Immature natural killer cell (primary cell): ENCODE measurements around the gene CHCHD6. TPM values are rescaled to one million over a fixed set of nuclear protein-coding genes. Genes with fewer than 3 reads are reported as not detected.
"Not testable (repeated sequence)": the region's sequence is repeated elsewhere in the genome, so short reads cannot be mapped to it uniquely, and the experiment has no call there.

ENCODE experiments used
- DNase-seq, 3 donors: peaks; one replicate each; pipeline ENCODE4 v3.0.0; 2022; ENCODE audit warnings: mixed read lengths in 1 of 3
- H3K27ac Mint-ChIP-seq, 6 donors: one replicate each; pipeline ENCODE4 v1.8.0; 2020; ENCODE audit warnings: mixed read lengths in 6 of 6, mild to moderate bottlenecking in 5 of 6, inconsistent platforms in 4 of 6, moderate library complexity in 3 of 6
- H3K27me3 Mint-ChIP-seq, 3 donors: one replicate each; pipeline ENCODE4 v1.8.0; 2020 to 2021; ENCODE audit warnings: low read depth in 3 of 3, mild to moderate bottlenecking in 3 of 3, mixed read lengths in 3 of 3, moderate library complexity in 3 of 3, inconsistent platforms in 1 of 3
- H3K36me3 Mint-ChIP-seq, 3 donors: one replicate each; pipeline ENCODE4 v1.8.0; 2020; ENCODE audit warnings: mixed read lengths in 3 of 3, inconsistent platforms in 2 of 3, mild to moderate bottlenecking in 2 of 3
- H3K4me1 Mint-ChIP-seq, 2 donors: one replicate each; pipeline ENCODE4 v1.8.0; 2020; ENCODE audit warnings: inconsistent platforms in 2 of 2, mild to moderate bottlenecking in 2 of 2, mixed read lengths in 2 of 2, moderate library complexity in 1 of 2
- H3K4me3 Mint-ChIP-seq, 5 donors: one replicate each; pipeline ENCODE4 v1.8.0; 2020; ENCODE audit warnings: mild to moderate bottlenecking in 5 of 5, mixed read lengths in 5 of 5, inconsistent platforms in 3 of 5, moderate library complexity in 3 of 5
- H3K9me3 Mint-ChIP-seq, 6 donors: one replicate each; pipeline ENCODE4 v1.8.0; 2020; ENCODE audit warnings: mild to moderate bottlenecking in 6 of 6, mixed read lengths in 6 of 6, inconsistent platforms in 4 of 6, moderate library complexity in 3 of 6
- polyA plus RNA-seq, 3 donors: library from polyadenylated mRNA; unstranded; fragments of 300-500 nt; fragmentation: Illumina TruSeq; gene quantifications; one replicate each; pipeline ENCODE4 v1.2.3, GENCODE V29; 2021

CHCHD6 gene
- polyA plus RNA-seq, 3 donors from 2014 or later = 9.7 to 12.9 (median 9.7) TPM

- H3K4me3 Mint-ChIP-seq = no peak overlapping the region
- no peak overlapping the region for H3K27ac Mint-ChIP-seq
- DNase-seq = no peak
- peaks cover 0 to 14% (median 0%) of the 10 kb centered on the region in 3 donors for H3K36me3 Mint-ChIP-seq
- peaks cover 0 to 3% (median 3%) of the 10 kb centered on the region in 3 donors for H3K27me3 Mint-ChIP-seq
- peaks cover 0 to 2% (median 0%) of the 10 kb centered on the region in 6 donors for H3K9me3 Mint-ChIP-seq
- peaks cover 5 to 6% of the 10 kb centered on the region in 2 donors for H3K4me1 Mint-ChIP-seq
These were observed 78.5 kb downstream of the CHCHD6 start for GRCh38 chr3:126782536-126782935.

- Mint-ChIP-seq H3K27ac (peak overlapping the region in 3 of 6 donors; percentile 18 to 58 (median 54)), H3K9me3 (peaks cover 0 to 2% (median 0%) of the 10 kb centered on the region in 6 donors), H3K36me3 (peaks cover 0 to 14% (median 0%) of the 10 kb centered on the region in 3 donors), H3K27me3 (peaks cover 0 to 5% (median 3%) of the 10 kb centered on the region in 3 donors), H3K4me3 (no peak overlapping the region), H3K4me1 (peaks cover 5 to 6% of the 10 kb centered on the region in 2 donors)
- DNase-seq = no peak
These were observed 80.2 kb downstream of the CHCHD6 start for GRCh38 chr3:126784254-126784653.

- H3K4me1 Mint-ChIP-seq, H3K4me3 Mint-ChIP-seq, H3K27me3 Mint-ChIP-seq, H3K27ac Mint-ChIP-seq, DNase-seq: not testable (repeated sequence)
- peaks cover 2 to 17% (median 9%) of the 10 kb centered on the region in 3 donors for H3K36me3 Mint-ChIP-seq
- peaks cover 11 to 19% (median 16%) of the 10 kb centered on the region in 6 donors for H3K9me3 Mint-ChIP-seq
These were observed 87.3 kb downstream of the CHCHD6 start for GRCh38 chr3:126791320-126791719.

GRCh38 chr3:126792998-126793397, 89.0 kb downstream of the CHCHD6 start:
- no peak for DNase-seq
- H3K9me3 Mint-ChIP-seq = peaks cover 11 to 19% (median 16%) of the 10 kb centered on the region in 6 donors
- no peak overlapping the region for H3K27ac Mint-ChIP-seq
- H3K4me3 Mint-ChIP-seq = no peak overlapping the region
- H3K27me3 Mint-ChIP-seq = peaks cover 3 to 6% (median 3%) of the 10 kb centered on the region in 3 donors
- no peaks in the 10 kb centered on the region for H3K4me1 Mint-ChIP-seq
- peaks cover 2 to 17% (median 15%) of the 10 kb centered on the region in 3 donors for H3K36me3 Mint-ChIP-seq

GRCh38 chr3:126797563-126797962, 93.5 kb downstream of the CHCHD6 start:
- Mint-ChIP-seq H3K9me3 (peaks cover 11 to 25% (median 16%) of the 10 kb centered on the region in 6 donors), H3K27ac (peak overlapping the region in 1 of 6 donors; percentile 45), H3K4me3 (no peak overlapping the region), H3K27me3 (peaks cover 1 to 4% (median 4%) of the 10 kb centered on the region in 3 donors), H3K4me1 (no peaks in the 10 kb centered on the region), H3K36me3 (peaks cover 19 to 23% (median 20%) of the 10 kb centered on the region in 3 donors)
- DNase-seq = no peak

GRCh38 chr3:126798521-126798920, 94.5 kb downstream of the CHCHD6 start:
- DNase-seq = no peak
- Mint-ChIP-seq H3K36me3 (peaks cover 13 to 20% (median 19%) of the 10 kb centered on the region in 3 donors), H3K27me3 (peaks cover 1 to 4% (median 4%) of the 10 kb centered on the region in 3 donors), H3K4me1 (no peaks in the 10 kb centered on the region), H3K27ac (no peak overlapping the region), H3K9me3 (peaks cover 5 to 16% (median 11%) of the 10 kb centered on the region in 6 donors), H3K4me3 (no peak overlapping the region)

GRCh38 chr3:126799099-126799498, 95.1 kb downstream of the CHCHD6 start:
- peaks cover 8 to 18% (median 15%) of the 10 kb centered on the region in 3 donors for H3K36me3 Mint-ChIP-seq
- peaks cover 1 to 4% (median 4%) of the 10 kb centered on the region in 3 donors for H3K27me3 Mint-ChIP-seq
- H3K9me3 Mint-ChIP-seq = peaks cover 0 to 17% (median 10%) of the 10 kb centered on the region in 6 donors
- H3K27ac Mint-ChIP-seq = no peak overlapping the region
- no peak for DNase-seq
- no peak overlapping the region for H3K4me3 Mint-ChIP-seq
- no peaks in the 10 kb centered on the region for H3K4me1 Mint-ChIP-seq

GRCh38 chr3:126801312-126801711, 97.3 kb downstream of the CHCHD6 start:
- DNase-seq, H3K4me1 Mint-ChIP-seq, H3K4me3 Mint-ChIP-seq, H3K27ac Mint-ChIP-seq, H3K27me3 Mint-ChIP-seq: not testable (repeated sequence)
- Mint-ChIP-seq H3K9me3 (peaks cover 0 to 17% (median 10%) of the 10 kb centered on the region in 6 donors), H3K36me3 (peaks cover 8 to 18% (median 15%) of the 10 kb centered on the region in 3 donors)

GRCh38 chr3:126807795-126808194, 103.8 kb downstream of the CHCHD6 start:
- Mint-ChIP-seq H3K4me1 (no peaks in the 10 kb centered on the region), H3K4me3 (no peak overlapping the region), H3K36me3 (no peaks in the 10 kb centered on the region)

GRCh38 chr3:126811530-126811929, 107.5 kb downstream of the CHCHD6 start:
- Mint-ChIP-seq H3K9me3 (no peaks in the 10 kb centered on the region), H3K27me3 (peaks cover 0 to 3% (median 0%) of the 10 kb centered on the region in 3 donors), H3K4me3 (no peak overlapping the region), H3K36me3 (no peaks in the 10 kb centered on the region), H3K27ac (no peak overlapping the region), H3K4me1 (no peaks in the 10 kb centered on the region)
- no peak for DNase-seq

More at GRCh38 chr3:126807795-126808194, 103.8 kb downstream of the CHCHD6 start:
- peaks cover 0 to 1% (median 0%) of the 10 kb centered on the region in 3 donors for H3K27me3 Mint-ChIP-seq
- no peak overlapping the region for H3K27ac Mint-ChIP-seq
- DNase-seq = no peak
- H3K9me3 Mint-ChIP-seq = peaks cover 0 to 5% (median 0%) of the 10 kb centered on the region in 6 donors

GRCh38 chr3:126816298-126816697, 112.3 kb downstream of the CHCHD6 start:
- Mint-ChIP-seq H3K4me1 (no peaks in the 10 kb centered on the region), H3K4me3 (no peak overlapping the region), H3K36me3 (no peaks in the 10 kb centered on the region), H3K9me3 (no peaks in the 10 kb centered on the region), H3K27ac (no peak overlapping the region), H3K27me3 (peaks cover 0 to 4% (median 1%) of the 10 kb centered on the region in 3 donors)
- no peak for DNase-seq

- no peaks in the 10 kb centered on the region for H3K9me3 Mint-ChIP-seq
- H3K27ac Mint-ChIP-seq = peak overlapping the region in 1 of 6 donors; percentile 11
These were observed 113.1 kb downstream of the CHCHD6 start for GRCh38 chr3:126816986-126817777.

GRCh38 chr3:126817781-126818180, 113.7 kb downstream of the CHCHD6 start:
- Mint-ChIP-seq H3K27me3 (peaks cover 0 to 4% (median 1%) of the 10 kb centered on the region in 3 donors), H3K27ac (peak overlapping the region in 1 of 6 donors; percentile 11), H3K4me3 (no peak overlapping the region), H3K36me3 (no peaks in the 10 kb centered on the region), H3K4me1 (no peaks in the 10 kb centered on the region), H3K9me3 (no peaks in the 10 kb centered on the region)
- no peak for DNase-seq

More at GRCh38 chr3:126816986-126817777, 113.1 kb downstream of the CHCHD6 start:
- H3K4me3 Mint-ChIP-seq = no peak overlapping the region
- no peak for DNase-seq
- H3K4me1 Mint-ChIP-seq = no peaks in the 10 kb centered on the region
- H3K36me3 Mint-ChIP-seq = no peaks in the 10 kb centered on the region
- peaks cover 0 to 4% (median 1%) of the 10 kb centered on the region in 3 donors for H3K27me3 Mint-ChIP-seq

- no peak overlapping the region for H3K4me3 Mint-ChIP-seq
- DNase-seq = no peak
- no peaks in the 10 kb centered on the region for H3K9me3 Mint-ChIP-seq
- H3K27me3 Mint-ChIP-seq = peaks cover 0 to 4% (median 1%) of the 10 kb centered on the region in 3 donors
- peak overlapping the region in 1 of 6 donors; percentile 25 for H3K27ac Mint-ChIP-seq
- no peaks in the 10 kb centered on the region for H3K4me1 Mint-ChIP-seq
- H3K36me3 Mint-ChIP-seq = no peaks in the 10 kb centered on the region
These were observed 114.5 kb downstream of the CHCHD6 start for GRCh38 chr3:126818400-126819095.
